ENCODE results near the gene SOX8. TPM values are rescaled to one million over a fixed set of nuclear protein-coding genes. Genes with fewer than 3 reads are reported as not detected.

SOX8 gene
- total RNA-seq, 1 donor from 2014 or later, result 0.27 TPM

DNA sequence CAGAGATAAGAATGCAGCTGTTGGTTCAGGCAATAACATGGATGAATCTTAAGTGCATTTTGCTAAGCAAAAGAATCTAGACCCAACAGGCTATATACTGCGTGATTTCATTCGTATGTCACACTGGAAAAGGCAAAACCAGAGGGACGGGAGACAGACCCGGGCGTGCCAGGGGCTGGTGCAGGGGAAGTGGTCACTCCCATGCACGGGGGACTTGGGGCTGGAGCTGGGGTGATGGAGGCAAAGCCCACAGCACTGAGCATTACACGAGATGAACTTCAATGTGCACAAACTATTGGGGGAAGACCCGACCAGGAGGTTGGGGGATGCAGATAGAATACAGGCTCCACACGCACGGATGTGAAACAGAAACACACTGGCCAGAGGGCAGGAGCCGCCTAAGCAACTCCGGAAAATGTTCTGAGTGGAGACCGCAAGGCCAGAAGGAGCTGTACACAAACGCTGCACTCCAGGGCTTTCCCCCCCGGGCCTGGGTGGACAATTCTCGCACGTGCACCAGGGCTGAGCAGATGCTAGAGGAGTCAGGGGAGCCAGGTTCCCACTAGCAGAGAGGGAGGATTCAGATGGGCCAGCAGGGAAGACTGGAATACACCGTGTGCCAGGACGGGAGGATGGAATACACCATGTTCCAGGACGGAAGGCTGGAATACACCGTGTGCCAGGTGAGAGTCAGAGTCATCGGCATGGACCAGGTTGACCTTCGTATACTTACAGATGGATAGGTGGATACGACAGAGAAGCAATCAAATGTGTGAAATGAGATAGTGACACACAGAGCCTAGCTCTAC lies 22.1 kb upstream of the SOX8 start:
- no peak for DNase-seq (ENCODE audit: extremely low spot score, unreplicated experiment)
- Mint-ChIP-seq H3K27ac (ENCODE audit: unreplicated experiment) (no peak overlapping the region), H3K4me1 (ENCODE audit: unreplicated experiment) (peaks cover 9% of the 10 kb centered on the region), H3K9me3 (ENCODE audit: unreplicated experiment) (no peaks in the 10 kb centered on the region), H3K27me3 (ENCODE audit: unreplicated experiment) (no peaks in the 10 kb centered on the region), H3K36me3 (ENCODE audit: unreplicated experiment) (peaks cover 3% of the 10 kb centered on the region), H3K4me3 (ENCODE audit: unreplicated experiment) (no peak overlapping the region)
- TF ChIP-seq, protein P1, sequence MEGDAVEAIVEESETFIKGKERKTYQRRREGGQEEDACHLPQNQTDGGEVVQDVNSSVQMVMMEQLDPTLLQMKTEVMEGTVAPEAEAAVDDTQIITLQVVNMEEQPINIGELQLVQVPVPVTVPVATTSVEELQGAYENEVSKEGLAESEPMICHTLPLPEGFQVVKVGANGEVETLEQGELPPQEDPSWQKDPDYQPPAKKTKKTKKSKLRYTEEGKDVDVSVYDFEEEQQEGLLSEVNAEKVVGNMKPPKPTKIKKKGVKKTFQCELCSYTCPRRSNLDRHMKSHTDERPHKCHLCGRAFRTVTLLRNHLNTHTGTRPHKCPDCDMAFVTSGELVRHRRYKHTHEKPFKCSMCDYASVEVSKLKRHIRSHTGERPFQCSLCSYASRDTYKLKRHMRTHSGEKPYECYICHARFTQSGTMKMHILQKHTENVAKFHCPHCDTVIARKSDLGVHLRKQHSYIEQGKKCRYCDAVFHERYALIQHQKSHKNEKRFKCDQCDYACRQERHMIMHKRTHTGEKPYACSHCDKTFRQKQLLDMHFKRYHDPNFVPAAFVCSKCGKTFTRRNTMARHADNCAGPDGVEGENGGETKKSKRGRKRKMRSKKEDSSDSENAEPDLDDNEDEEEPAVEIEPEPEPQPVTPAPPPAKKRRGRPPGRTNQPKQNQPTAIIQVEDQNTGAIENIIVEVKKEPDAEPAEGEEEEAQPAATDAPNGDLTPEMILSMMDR (IDR thresholded peaks at IDR 0.05), result no peak

DNA sequence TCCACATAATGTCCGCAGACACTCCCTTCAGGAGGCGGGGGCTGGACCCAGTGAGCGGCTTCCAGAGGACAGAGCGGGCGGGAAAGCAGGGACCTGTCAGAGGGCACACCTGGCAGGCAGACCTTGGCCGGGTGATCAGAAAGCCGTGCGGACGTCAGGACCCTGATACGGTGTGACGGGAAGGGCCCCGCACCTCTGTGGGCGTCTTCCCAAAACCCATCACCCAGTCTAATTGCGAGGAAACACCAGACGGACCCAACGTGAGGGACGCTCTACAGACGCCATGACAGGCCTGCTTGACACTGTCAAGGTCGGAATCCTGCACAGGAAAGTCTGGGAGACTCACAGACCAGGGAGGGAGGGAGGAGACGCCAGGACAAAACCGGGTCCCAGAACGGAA lies 19.2 kb upstream of the SOX8 start:
- Mint-ChIP-seq H3K4me1 (ENCODE audit: unreplicated experiment) (peaks cover 13% of the 10 kb centered on the region), H3K27ac (ENCODE audit: unreplicated experiment) (no peak overlapping the region), H3K36me3 (ENCODE audit: unreplicated experiment) (peaks cover 17% of the 10 kb centered on the region), H3K27me3 (ENCODE audit: unreplicated experiment) (no peaks in the 10 kb centered on the region), H3K9me3 (ENCODE audit: unreplicated experiment) (peaks cover 9% of the 10 kb centered on the region), H3K4me3 (ENCODE audit: unreplicated experiment) (no peak overlapping the region)
- no peak for DNase-seq (ENCODE audit: extremely low spot score, unreplicated experiment)
- TF ChIP-seq, protein P1 (IDR thresholded peaks at IDR 0.05), result no peak

DNA sequence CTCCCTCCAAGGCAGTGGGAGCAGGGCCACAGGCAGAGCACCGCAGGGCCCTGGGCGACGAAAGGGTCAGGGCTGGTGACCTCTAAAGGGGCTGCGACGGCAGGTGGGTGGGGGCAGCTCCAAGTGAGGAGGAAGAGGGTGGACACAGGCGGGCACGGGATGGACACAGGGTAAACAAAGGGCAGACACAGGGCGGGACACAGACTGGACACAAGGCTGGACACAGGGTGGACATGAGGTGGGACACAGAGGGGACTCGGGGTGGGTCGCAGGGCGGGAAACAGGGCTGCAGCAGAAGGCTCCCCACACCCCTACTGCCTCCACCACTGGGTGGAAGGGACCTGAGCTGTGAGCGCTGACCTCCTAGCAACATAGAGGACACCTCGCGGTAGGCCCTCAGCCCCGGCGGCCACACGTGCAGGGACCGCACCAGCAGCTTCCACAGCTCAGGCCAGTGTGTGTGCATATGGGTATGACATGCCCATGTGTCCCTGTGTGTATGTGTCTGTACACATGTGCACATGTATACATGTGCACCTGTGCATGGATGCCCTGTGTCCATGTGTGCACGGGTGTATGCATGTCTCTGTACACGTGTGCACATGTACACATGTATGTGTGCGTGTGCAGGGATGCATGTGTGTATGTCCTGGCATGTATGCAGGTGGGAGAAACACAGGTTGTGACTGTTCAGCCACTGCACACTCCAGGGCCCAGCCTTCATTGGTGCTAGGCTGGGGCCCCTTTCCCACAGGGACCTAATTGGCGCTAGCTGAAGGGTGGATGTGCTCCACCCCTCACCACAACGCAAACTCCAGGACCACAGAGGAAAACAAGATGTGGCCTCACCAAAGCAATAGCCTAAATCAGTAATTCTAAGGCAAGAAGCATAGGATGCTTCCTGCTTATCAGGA lies 18.4 kb upstream of the SOX8 start:
- Mint-ChIP-seq H3K4me3 (ENCODE audit: unreplicated experiment) (no peak overlapping the region), H3K27me3 (ENCODE audit: unreplicated experiment) (no peaks in the 10 kb centered on the region), H3K4me1 (ENCODE audit: unreplicated experiment) (peaks cover 13% of the 10 kb centered on the region), H3K9me3 (ENCODE audit: unreplicated experiment) (peaks cover 9% of the 10 kb centered on the region), H3K27ac (ENCODE audit: unreplicated experiment) (peak overlapping the region; percentile 12), H3K36me3 (ENCODE audit: unreplicated experiment) (peaks cover 20% of the 10 kb centered on the region)
- TF ChIP-seq, protein P1 (IDR thresholded peaks at IDR 0.05), result no peak
- no peak for DNase-seq (ENCODE audit: extremely low spot score, unreplicated experiment)

DNA sequence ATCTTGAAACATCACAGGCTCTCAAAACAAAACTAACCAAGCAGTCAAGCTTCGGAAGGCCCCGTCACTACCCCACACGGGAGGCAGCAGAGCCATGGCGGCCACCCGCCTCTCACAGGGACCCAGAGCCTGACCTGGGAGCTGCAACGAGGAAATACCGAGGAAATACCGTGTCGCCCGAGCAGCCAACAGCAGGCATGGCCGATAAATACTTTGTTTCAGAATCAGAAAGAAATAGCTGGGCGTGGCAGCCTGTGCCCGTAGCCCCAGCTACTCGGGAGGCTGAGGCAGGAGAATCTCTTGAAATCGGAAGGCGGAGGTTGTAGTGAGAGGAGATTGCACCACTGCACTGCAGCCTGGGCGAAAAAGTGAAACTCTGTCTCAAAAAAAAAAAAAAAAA lies 17.7 kb upstream of the SOX8 start:
- TF ChIP-seq, protein P1 (IDR thresholded peaks at IDR 0.05), result no peak
- Mint-ChIP-seq H3K36me3 (ENCODE audit: unreplicated experiment) (peaks cover 22% of the 10 kb centered on the region), H3K27me3 (ENCODE audit: unreplicated experiment) (no peaks in the 10 kb centered on the region), H3K4me1 (ENCODE audit: unreplicated experiment) (peaks cover 16% of the 10 kb centered on the region), H3K27ac (ENCODE audit: unreplicated experiment) (peak overlapping the region; percentile 12), H3K4me3 (ENCODE audit: unreplicated experiment) (no peak overlapping the region), H3K9me3 (ENCODE audit: unreplicated experiment) (peaks cover 9% of the 10 kb centered on the region)
- DNase-seq (ENCODE audit: extremely low spot score, unreplicated experiment), result no peak
